Epithelial cell of esophagus (primary cell): ENCODE data around the gene EID1.

Source experiments
- DNase-seq: peaks from one replicate; pipeline ENCODE4 v3.0.0; 2010; ENCODE audit warnings: low read depth
- H3K4me3 ChIP-seq: 2 replicates; pipeline ENCODE4 v1.5.1; 2011; ENCODE audit warnings: mild to moderate bottlenecking, low read length, control low read depth
- CTCF ChIP-seq: IDR thresholded peaks from 2 replicates; pipeline ENCODE4 v1.5.1; 2011; ENCODE audit warnings: low read depth, mild to moderate bottlenecking, low read length, control low read depth, inconsistent platforms; ENCODE audit not compliant: insufficient read depth; ENCODE audit errors: missing control alignments

The EID1 gene

GRCh38 chr15:48858401-48858800 is 19.5 kb upstream of the EID1 start:
- no peak for TF ChIP-seq CTCF
- DNase-seq: peak; percentile 56
- no peak overlapping the region for H3K4me3 ChIP-seq

GRCh38 chr15:48859426-48859825 is 18.5 kb upstream of the EID1 start:
- no peak for TF ChIP-seq CTCF
- DNase-seq: no peak
- H3K4me3 ChIP-seq: no peak overlapping the region

GRCh38 chr15:48861813-48862431 is 16.0 kb upstream of the EID1 start:
- TF ChIP-seq CTCF: peak; percentile 92
- DNase-seq: peak; percentile 78

GRCh38 chr15:48862705-48863104 is 15.2 kb upstream of the EID1 start:
- no peak for TF ChIP-seq CTCF
- no peak for DNase-seq
- H3K4me3 ChIP-seq: no peak overlapping the region

More at GRCh38 chr15:48861813-48862431, 16.0 kb upstream of the EID1 start:
- H3K4me3 ChIP-seq: no peak overlapping the region

GRCh38 chr15:48865370-48866079 is 12.4 kb upstream of the EID1 start:
- no peak for TF ChIP-seq CTCF
- DNase-seq: no peak
- no peak overlapping the region for H3K4me3 ChIP-seq

GRCh38 chr15:48866141-48866563 is 11.8 kb upstream of the EID1 start:
- no peak for DNase-seq
- no peak overlapping the region for H3K4me3 ChIP-seq
- no peak for TF ChIP-seq CTCF

- no peak for TF ChIP-seq CTCF
- H3K4me3 ChIP-seq: no peak overlapping the region
- peak; percentile 64 for DNase-seq
These were observed 9.9 kb upstream of the EID1 start for GRCh38 chr15:48868023-48868422.
